OCI-LY1 (cell line): ENCODE measurements around the gene SAAL1.

Experiments
- CTCF ChIP-seq: fragments of 200-600 bp; sonication (generic), shearing (Covaris generic); IDR thresholded peaks from 2 replicates; pipeline ENCODE4 v1.5.1; 2017; ENCODE audit warnings: mild to moderate bottlenecking, antibody characterized with exemption, low read length, moderate library complexity, mixed read lengths
- EZH2 ChIP-seq: fragments of 200-600 bp; sonication (generic), shearing (Covaris generic); IDR thresholded peaks from 2 replicates; pipeline ENCODE4 v1.8.0; 2017; ENCODE audit warnings: borderline replicate concordance, mixed run types, mild to moderate bottlenecking, antibody characterized with exemption, low read length, moderate library complexity, mixed read lengths

GRCh38 chr11:18105086-18105801, 638 bp downstream of the SAAL1 start:
- TF ChIP-seq EZH2, result no peak
- TF ChIP-seq CTCF, result no peak
